Fibroblast of peridontal ligament (primary cell): ENCODE results near the gene CACNA2D3.

Experiments
- DNase-seq: peaks from one replicate; pipeline ENCODE4 v3.0.0-alpha.2; 2010; ENCODE audit errors: extremely low read depth

CACNA2D3 gene

GRCh38 chr3:54800478-54800877, 678.1 kb downstream of the CACNA2D3 start:
- no peak for DNase-seq

- no peak for DNase-seq
Measured at GRCh38 chr3:54801977-54802376, 679.6 kb downstream of the CACNA2D3 start.

GRCh38 chr3:54810401-54810800, 688.0 kb downstream of the CACNA2D3 start:
- DNase-seq, result no peak

- no peak for DNase-seq
Measured at GRCh38 chr3:54814224-54814623, 691.9 kb downstream of the CACNA2D3 start.

- DNase-seq, result peak; percentile 80
Measured at GRCh38 chr3:54817628-54818027, 695.3 kb downstream of the CACNA2D3 start.

- no peak for DNase-seq
Measured at GRCh38 chr3:54818486-54818885, 696.1 kb downstream of the CACNA2D3 start.

GRCh38 chr3:54818942-54819341, 696.6 kb downstream of the CACNA2D3 start:
- peak; percentile 31 for DNase-seq

GRCh38 chr3:54819946-54820345, 697.6 kb downstream of the CACNA2D3 start:
- no peak for DNase-seq

- DNase-seq, result peak; percentile 89
Measured at GRCh38 chr3:54822206-54822605, 699.9 kb downstream of the CACNA2D3 start.

- peak; percentile 91 for DNase-seq
Measured at GRCh38 chr3:54826251-54826691, 703.9 kb downstream of the CACNA2D3 start.

GRCh38 chr3:54827056-54827687, 704.8 kb downstream of the CACNA2D3 start:
- no peak for DNase-seq

- DNase-seq, result no peak
Measured at GRCh38 chr3:54827776-54828175, 705.4 kb downstream of the CACNA2D3 start.

- no peak for DNase-seq
Measured at GRCh38 chr3:54830658-54831057, 708.3 kb downstream of the CACNA2D3 start.

- no peak for DNase-seq
Measured at GRCh38 chr3:54831112-54831511, 708.8 kb downstream of the CACNA2D3 start.

GRCh38 chr3:54832876-54833275, 710.5 kb downstream of the CACNA2D3 start:
- DNase-seq, result no peak

GRCh38 chr3:54835701-54836100, 713.3 kb downstream of the CACNA2D3 start:
- DNase-seq, result no peak

GRCh38 chr3:54836871-54837270, 714.5 kb downstream of the CACNA2D3 start:
- DNase-seq, result no peak

- peak; percentile 45 for DNase-seq
Measured at GRCh38 chr3:54837964-54838363, 715.6 kb downstream of the CACNA2D3 start.

GRCh38 chr3:54841471-54841870, 719.1 kb downstream of the CACNA2D3 start:
- DNase-seq, result no peak

- DNase-seq, result no peak
Measured at GRCh38 chr3:54843352-54843751, 721.0 kb downstream of the CACNA2D3 start.

GRCh38 chr3:54844211-54844610, 721.9 kb downstream of the CACNA2D3 start:
- no peak for DNase-seq

GRCh38 chr3:54845011-54845410, 722.7 kb downstream of the CACNA2D3 start:
- DNase-seq, result no peak

- no peak for DNase-seq
Measured at GRCh38 chr3:54845551-54845950, 723.2 kb downstream of the CACNA2D3 start.

GRCh38 chr3:54846119-54846518, 723.8 kb downstream of the CACNA2D3 start:
- DNase-seq, result no peak
